Esophagus muscularis mucosa (tissue), 4 donors: ENCODE results near the gene ALDH8A1. TPM values are rescaled to one million over a fixed set of nuclear protein-coding genes. Genes with fewer than 3 reads are reported as not detected.

ENCODE experiments used
- DNase-seq: peaks from one replicate; pipeline ENCODE4 v3.0.0-alpha.2; 2017; ENCODE audit errors: extremely low spot score
- H3K27ac ChIP-seq, 4 donors: fragments of 200-600 bp; sonication (generic); replicated peaks in 1 of 4; 1 replicate in 3 of 4; 2 replicates in 1 of 4; pipeline ENCODE4 v1.5.1; 2016 to 2019; ENCODE audit warnings: mild to moderate bottlenecking in 1 of 4
- H3K27me3 ChIP-seq, 4 donors: fragments of 200-600 bp; sonication (generic); one replicate each; pipeline versions ENCODE4 v1.5.1 to v1.6.0; 2016 to 2019
- H3K36me3 ChIP-seq, 4 donors: fragments of 200-600 bp; sonication (generic); one replicate each; pipeline ENCODE4 v1.5.1; 2016 to 2019
- H3K4me1 ChIP-seq, 4 donors: fragments of 200-600 bp; sonication (generic); one replicate each; pipeline ENCODE4 v1.5.1; 2016 to 2019
- H3K4me3 ChIP-seq, 4 donors: fragments of 200-600 bp; sonication (generic); 1 replicate in 2 of 4; 2 replicates in 2 of 4; pipeline ENCODE4 v1.5.1; 2016 to 2019; ENCODE audit warnings: mild to moderate bottlenecking in 4 of 4, moderate library complexity in 1 of 4
- H3K9me3 ChIP-seq, 4 donors: fragments of 200-600 bp; sonication (generic); 1 replicate in 3 of 4; 2 replicates in 1 of 4; pipeline ENCODE4 v1.5.1; 2016 to 2019
- CTCF ChIP-seq, 3 experiments: fragments of 200-600 bp in 2 of 3; fragments of 450-650 bp in 1 of 3; sonication (generic) in 2 of 3; IDR thresholded peaks; one replicate each; pipeline ENCODE4 v1.5.1; 2017 to 2019; ENCODE audit warnings: antibody characterized with exemption in 3 of 3, mild to moderate bottlenecking in 2 of 3, moderate library complexity in 1 of 3
- EP300 ChIP-seq: sonication (generic); formaldehyde crosslinking; IDR thresholded peaks from one replicate; pipeline ENCODE4 v1.6.1; 2017; ENCODE audit warnings: antibody characterized with exemption
- POLR2A ChIP-seq: fragments of 450-650 bp; IDR thresholded peaks from one replicate; pipeline ENCODE4 v1.6.1; 2017; ENCODE audit warnings: antibody characterized with exemption, moderate library complexity, mild to moderate bottlenecking, low read depth
- POLR2AphosphoS5 ChIP-seq, 2 donors: sonication (generic); formaldehyde crosslinking; IDR thresholded peaks; one replicate each; pipeline ENCODE4 v1.6.1; 2017; ENCODE audit warnings: antibody characterized with exemption in 2 of 2
- WGBS: methylation state at CpG from one replicate; pipeline ENCODE4 v1.1.5; 2018; 5-methylcytosine and 5-hydroxymethylcytosine counted together
- intact Hi-C: fragments of 100-400 bp; cut with DNase I; formaldehyde crosslinking; loops from one replicate; pipeline ENCODE4 v1.15.1; 2023
- total RNA-seq, 4 donors: library from RNA; depleted of rRNA; stranded (reverse); fragments of >200 nt; gene quantifications; one replicate each; pipeline versions ENCODE4 v1.1.0 to v1.2.1, GENCODE V29; 2016

ALDH8A1 gene
- total RNA-seq, 4 donors from 2014 or later: 1.2 to 5.0 (median 2.0) TPM

- Histone ChIP-seq H3K9me3 (no peaks in the 10 kb centered on the region), H3K4me3 (no peak overlapping the region), H3K27me3 (peaks cover 0 to 6% (median 0%) of the 10 kb centered on the region in 4 donors), H3K4me1 (peaks cover 0 to 8% (median 2%) of the 10 kb centered on the region in 4 donors), H3K36me3 (no peaks in the 10 kb centered on the region), H3K27ac (no peak overlapping the region)
- WGBS: 30% methylated on average over 1 of the region's 1 CpG
- intact Hi-C loops: loop anchor here (2.0 to 5.0 kb wide), 5 partner anchors 41 to 709 kb away; no protein-coding TSS in a partner anchor
- DNase-seq: no peak
- no peak for TF ChIP-seq POLR2A
- TF ChIP-seq EP300: no peak
- TF ChIP-seq POLR2AphosphoS5 (IDR thresholded peaks at IDR 0.05): no peak
- TF ChIP-seq CTCF (IDR thresholded peaks at IDR 0.05): no peak
These were observed 66.6 kb downstream of the ALDH8A1 start for GRCh38 chr6:134883314-134883713.

GRCh38 chr6:134882426-134883038 is 67.4 kb downstream of the ALDH8A1 start:
- intact Hi-C loops: loop anchor here (2.0 to 5.0 kb wide), 5 partner anchors 40 to 708 kb away; no protein-coding TSS in a partner anchor
- TF ChIP-seq CTCF (IDR thresholded peaks at IDR 0.05) (peak; percentile 72 to 94 (median 73)), POLR2A (no peak)
- Histone ChIP-seq H3K27me3 (peaks cover 0 to 7% (median 0%) of the 10 kb centered on the region in 4 donors), H3K36me3 (no peaks in the 10 kb centered on the region), H3K4me1 (peaks cover 0 to 8% (median 2%) of the 10 kb centered on the region in 4 donors), H3K9me3 (no peaks in the 10 kb centered on the region), H3K27ac (no peak overlapping the region), H3K4me3 (no peak overlapping the region)
- DNase-seq: no peak
- 45% methylated on average over 10 of the region's 10 CpGs for WGBS

- no peak for DNase-seq
- no peaks in the 10 kb centered on the region for H3K36me3 ChIP-seq
- no peak for TF ChIP-seq POLR2A
- TF ChIP-seq CTCF (IDR thresholded peaks at IDR 0.05): no peak
- TF ChIP-seq POLR2AphosphoS5 (IDR thresholded peaks at IDR 0.05): no peak
- peaks cover 0 to 8% (median 2%) of the 10 kb centered on the region in 4 donors for H3K4me1 ChIP-seq
- H3K27ac ChIP-seq: no peak overlapping the region
- H3K27me3 ChIP-seq: peaks cover 0 to 10% (median 0%) of the 10 kb centered on the region in 4 donors
- WGBS: 68% methylated on average over 5 of the region's 5 CpGs
- intact Hi-C loops: loop anchor here (5.0 kb wide), 4 partner anchors 38 to 238 kb away; no protein-coding TSS in a partner anchor
- H3K9me3 ChIP-seq: no peaks in the 10 kb centered on the region
- H3K4me3 ChIP-seq: no peak overlapping the region
These were observed 69.3 kb downstream of the ALDH8A1 start for GRCh38 chr6:134880487-134881190.

DNA sequence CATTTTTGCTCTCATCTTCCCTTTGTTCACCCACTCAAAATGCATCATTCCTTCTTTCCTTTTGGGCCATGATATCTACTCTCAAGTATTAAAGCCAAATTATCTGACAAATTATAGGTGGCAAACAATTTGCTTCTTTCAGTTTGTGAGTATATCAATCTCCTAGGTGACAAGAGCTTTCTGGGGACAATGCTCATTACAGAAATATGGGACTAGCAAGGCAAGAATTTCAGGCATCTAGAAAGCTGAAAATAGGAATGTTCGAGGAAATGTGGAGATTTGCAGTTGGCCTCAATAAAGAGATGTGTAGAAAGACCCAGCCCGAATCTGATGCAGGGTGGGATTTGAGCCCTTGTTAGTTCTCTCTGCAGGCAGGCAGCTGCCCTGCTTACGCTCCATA is 71.8 kb downstream of the ALDH8A1 start:
- no peak for DNase-seq
- H3K27me3 ChIP-seq: peaks cover 0 to 4% (median 0%) of the 10 kb centered on the region in 4 donors
- H3K4me1 ChIP-seq: peaks cover 0 to 8% (median 2%) of the 10 kb centered on the region in 4 donors
- no peak for TF ChIP-seq EP300
- TF ChIP-seq POLR2A: no peak
- no peak for TF ChIP-seq CTCF (IDR thresholded peaks at IDR 0.05)
- no peak for TF ChIP-seq POLR2AphosphoS5 (IDR thresholded peaks at IDR 0.05)
- H3K27ac ChIP-seq: no peak overlapping the region
- H3K4me3 ChIP-seq: no peak overlapping the region
- 90% methylated on average over 3 of the region's 3 CpGs for whole genome bisulfite sequencing
- H3K36me3 ChIP-seq: no peaks in the 10 kb centered on the region
- intact Hi-C loops: no loop called here
- no peaks in the 10 kb centered on the region for H3K9me3 ChIP-seq
